ENCODE measurements around the gene DIS3L2.

The DIS3L2 gene

DNA sequence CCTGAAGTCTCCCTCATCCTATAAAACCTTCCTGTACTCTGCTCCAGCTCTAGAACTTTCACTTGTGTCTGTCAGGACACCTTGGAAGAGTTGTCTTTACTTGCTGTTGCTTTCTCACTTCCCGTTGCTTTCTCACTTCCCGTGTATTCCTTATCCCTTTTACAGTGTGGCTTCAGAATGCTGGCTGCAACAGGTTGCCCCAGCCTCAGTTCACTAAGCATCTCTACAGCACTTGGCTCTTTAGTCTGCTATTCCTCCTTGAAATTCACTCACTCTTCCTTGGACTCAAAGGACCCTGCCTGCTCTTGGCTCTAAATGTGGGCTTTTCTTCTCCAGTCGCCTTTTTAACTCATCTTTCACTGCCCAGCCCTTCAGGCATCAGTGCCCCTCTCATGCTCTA lies 254.5 kb downstream of the DIS3L2 start:
- no peaks in the 10 kb centered on the region for H3K36me3 ChIP-seq
- H3K9me3 ChIP-seq (ENCODE audit: severe bottlenecking) = no peaks in the 10 kb centered on the region
- no peak for DNase-seq

DNA sequence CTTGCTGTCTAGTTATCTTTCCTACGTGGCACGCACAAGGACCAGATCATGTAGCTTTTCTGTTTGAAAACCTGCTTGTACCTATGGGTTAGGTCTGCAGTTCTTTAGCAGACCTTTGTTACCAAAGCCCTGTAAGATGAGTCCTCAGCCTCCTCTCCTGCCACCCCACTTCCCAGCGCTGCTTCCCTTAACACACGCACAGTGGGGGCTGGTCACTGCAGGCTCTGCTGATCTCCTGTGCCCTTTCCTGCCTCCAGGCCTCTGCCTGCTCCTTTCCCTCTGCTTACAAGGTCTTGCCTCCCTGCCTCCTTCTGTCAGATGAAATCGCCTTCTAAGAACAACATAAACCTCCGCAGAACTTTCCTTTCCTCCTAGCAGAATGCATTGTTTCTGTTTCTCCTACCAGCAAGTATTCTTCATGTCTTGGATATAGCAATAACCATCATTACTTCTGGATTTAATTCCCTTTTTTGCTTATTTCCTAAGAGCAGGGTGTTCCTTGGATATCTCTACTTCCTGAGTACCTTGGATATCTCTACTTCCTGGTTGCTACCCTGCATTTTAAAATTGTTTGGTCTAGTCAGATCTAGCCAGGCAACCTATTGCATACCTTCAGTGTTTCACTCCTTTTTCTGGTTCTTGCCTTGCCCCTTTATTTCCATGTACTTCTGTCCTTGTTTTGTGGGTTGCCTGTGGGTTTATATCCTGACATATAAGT lies 257.4 kb downstream of the DIS3L2 start:
- H3K27me3 ChIP-seq (ENCODE audit: insufficient read depth, low read depth, severe bottlenecking) = no peaks in the 10 kb centered on the region
- DNase-seq = no peak
- H3K4me3 ChIP-seq (ENCODE audit: low read depth, low read length) = no peak overlapping the region
- TF ChIP-seq, protein P1, sequence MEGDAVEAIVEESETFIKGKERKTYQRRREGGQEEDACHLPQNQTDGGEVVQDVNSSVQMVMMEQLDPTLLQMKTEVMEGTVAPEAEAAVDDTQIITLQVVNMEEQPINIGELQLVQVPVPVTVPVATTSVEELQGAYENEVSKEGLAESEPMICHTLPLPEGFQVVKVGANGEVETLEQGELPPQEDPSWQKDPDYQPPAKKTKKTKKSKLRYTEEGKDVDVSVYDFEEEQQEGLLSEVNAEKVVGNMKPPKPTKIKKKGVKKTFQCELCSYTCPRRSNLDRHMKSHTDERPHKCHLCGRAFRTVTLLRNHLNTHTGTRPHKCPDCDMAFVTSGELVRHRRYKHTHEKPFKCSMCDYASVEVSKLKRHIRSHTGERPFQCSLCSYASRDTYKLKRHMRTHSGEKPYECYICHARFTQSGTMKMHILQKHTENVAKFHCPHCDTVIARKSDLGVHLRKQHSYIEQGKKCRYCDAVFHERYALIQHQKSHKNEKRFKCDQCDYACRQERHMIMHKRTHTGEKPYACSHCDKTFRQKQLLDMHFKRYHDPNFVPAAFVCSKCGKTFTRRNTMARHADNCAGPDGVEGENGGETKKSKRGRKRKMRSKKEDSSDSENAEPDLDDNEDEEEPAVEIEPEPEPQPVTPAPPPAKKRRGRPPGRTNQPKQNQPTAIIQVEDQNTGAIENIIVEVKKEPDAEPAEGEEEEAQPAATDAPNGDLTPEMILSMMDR (IDR thresholded peaks at IDR 0.05; ENCODE audit: low read depth, low read length) = no peak
- H3K9me3 ChIP-seq (ENCODE audit: severe bottlenecking) = no peaks in the 10 kb centered on the region
- no peak overlapping the region for H3K27ac ChIP-seq
- no peaks in the 10 kb centered on the region for H3K36me3 ChIP-seq

More for the DNA sequence above, 254.5 kb downstream of the DIS3L2 start:
- no peak overlapping the region for H3K4me3 ChIP-seq (ENCODE audit: low read depth, low read length)
- no peaks in the 10 kb centered on the region for H3K27me3 ChIP-seq (ENCODE audit: insufficient read depth, low read depth, severe bottlenecking)
- TF ChIP-seq, protein P1 (IDR thresholded peaks at IDR 0.05; ENCODE audit: low read depth, low read length) = no peak
- no peak overlapping the region for H3K27ac ChIP-seq

GRCh38 chr2:232219496-232219870 lies 258.0 kb downstream of the DIS3L2 start:
- no peak for DNase-seq
- Histone ChIP-seq H3K4me3 (ENCODE audit: low read depth, low read length) (no peak overlapping the region), H3K9me3 (ENCODE audit: severe bottlenecking) (no peaks in the 10 kb centered on the region), H3K27ac (no peak overlapping the region), H3K36me3 (no peaks in the 10 kb centered on the region), H3K27me3 (ENCODE audit: insufficient read depth, low read depth, severe bottlenecking) (no peaks in the 10 kb centered on the region)
- TF ChIP-seq, protein P1 (IDR thresholded peaks at IDR 0.05; ENCODE audit: low read depth, low read length) = no peak

- no peaks in the 10 kb centered on the region for H3K36me3 ChIP-seq
- H3K27me3 ChIP-seq (ENCODE audit: insufficient read depth, low read depth, severe bottlenecking) = no peaks in the 10 kb centered on the region
- DNase-seq = no peak
- no peak overlapping the region for H3K27ac ChIP-seq
- TF ChIP-seq, protein P1 (IDR thresholded peaks at IDR 0.05; ENCODE audit: low read depth, low read length) = no peak
- no peaks in the 10 kb centered on the region for H3K9me3 ChIP-seq (ENCODE audit: severe bottlenecking)
- no peak overlapping the region for H3K4me3 ChIP-seq (ENCODE audit: low read depth, low read length)
Observed at GRCh38 chr2:232219932-232220331, 258.4 kb downstream of the DIS3L2 start.

DNA sequence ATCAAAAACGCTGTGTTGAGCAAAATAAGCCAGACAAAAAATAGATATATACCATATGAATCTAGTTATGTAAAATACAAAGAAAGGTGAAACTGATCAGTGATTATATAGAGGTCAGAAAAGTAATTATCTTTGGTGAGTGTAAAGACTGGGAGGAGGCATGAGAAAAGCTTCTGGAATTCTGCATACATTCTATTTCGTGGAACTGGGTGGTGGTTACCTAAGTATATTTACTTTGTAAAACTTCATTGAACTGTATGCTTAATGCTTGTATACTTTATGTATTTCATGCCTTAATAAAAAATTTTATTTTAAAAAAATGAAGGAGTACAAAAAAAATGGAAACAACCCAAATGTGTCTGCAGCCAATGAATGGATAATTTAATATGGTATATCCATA lies 263.9 kb downstream of the DIS3L2 start:
- Histone ChIP-seq H3K27ac (no peak overlapping the region), H3K9me3 (ENCODE audit: severe bottlenecking) (no peaks in the 10 kb centered on the region), H3K4me3 (ENCODE audit: low read depth, low read length) (no peak overlapping the region), H3K36me3 (no peaks in the 10 kb centered on the region), H3K27me3 (ENCODE audit: insufficient read depth, low read depth, severe bottlenecking) (no peaks in the 10 kb centered on the region)
- TF ChIP-seq, protein P1 (IDR thresholded peaks at IDR 0.05; ENCODE audit: low read depth, low read length) = no peak
- no peak for DNase-seq

DNA sequence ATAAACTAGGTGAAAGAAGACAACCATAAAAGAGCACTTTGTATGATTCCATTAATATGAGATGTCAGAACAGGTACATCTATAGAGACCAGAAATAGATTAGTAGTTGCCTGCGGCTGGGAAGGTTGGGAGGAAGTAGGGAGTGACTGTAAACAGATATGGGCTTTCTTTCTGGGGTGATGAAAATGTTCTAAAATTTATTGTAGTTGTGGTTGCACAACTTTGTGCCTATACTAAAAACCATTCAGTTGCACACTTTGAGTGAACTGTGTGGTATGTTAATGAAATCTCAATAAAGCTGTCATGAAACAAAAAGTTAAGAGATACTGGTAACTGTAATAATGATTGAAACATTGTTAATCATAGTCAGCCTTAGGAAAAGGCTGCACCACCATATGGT lies 264.4 kb downstream of the DIS3L2 start:
- H3K27ac ChIP-seq = no peak overlapping the region
- TF ChIP-seq, protein P1 (IDR thresholded peaks at IDR 0.05; ENCODE audit: low read depth, low read length) = no peak
- no peaks in the 10 kb centered on the region for H3K27me3 ChIP-seq (ENCODE audit: insufficient read depth, low read depth, severe bottlenecking)
- no peaks in the 10 kb centered on the region for H3K9me3 ChIP-seq (ENCODE audit: severe bottlenecking)
- H3K4me3 ChIP-seq (ENCODE audit: low read depth, low read length) = no peak overlapping the region
- no peaks in the 10 kb centered on the region for H3K36me3 ChIP-seq
- no peak for DNase-seq

Measured in WERI-Rb-1 (cell line).